Subcutaneous abdominal adipose tissue (tissue), 5 donors: ENCODE data around the gene CDH12.
"Not testable (repeated sequence)": the region's sequence is repeated elsewhere in the genome, so short reads cannot be mapped to it uniquely, and the experiment has no call there.

Experiments
- H3K27ac ChIP-seq: one replicate; pipeline ENCODE4 v1.7.0; 2013; ENCODE audit warnings: low read depth, mild to moderate bottlenecking, inconsistent platforms, low read length, moderate library complexity
- H3K27me3 ChIP-seq, 5 donors: one replicate each; pipeline ENCODE4 v1.7.0; 2013; ENCODE audit warnings: low read length in 5 of 5, inconsistent platforms in 1 of 5; ENCODE audit not compliant: control insufficient read depth in 5 of 5, insufficient read depth in 4 of 5
- H3K36me3 ChIP-seq, 5 donors: one replicate each; pipeline ENCODE4 v1.7.0; 2013; ENCODE audit warnings: low read length in 5 of 5; ENCODE audit not compliant: control insufficient read depth in 5 of 5, insufficient read depth in 5 of 5
- H3K4me1 ChIP-seq, 5 donors: one replicate each; pipeline ENCODE4 v1.7.0; 2013; ENCODE audit warnings: low read length in 5 of 5, mild to moderate bottlenecking in 3 of 5, moderate library complexity in 1 of 5; ENCODE audit not compliant: control insufficient read depth in 5 of 5, insufficient read depth in 5 of 5
- H3K4me3 ChIP-seq, 5 donors: one replicate each; pipeline ENCODE4 v1.7.0; 2013; ENCODE audit warnings: low read length in 5 of 5, low read depth in 1 of 5
- H3K9ac ChIP-seq, 5 donors: one replicate each; pipeline ENCODE4 v1.7.0; 2013; ENCODE audit warnings: low read length in 5 of 5, mild to moderate bottlenecking in 4 of 5, moderate library complexity in 3 of 5
- H3K9me3 ChIP-seq, 5 donors: one replicate each; pipeline ENCODE4 v1.7.0; 2013; ENCODE audit warnings: low read length in 5 of 5; ENCODE audit not compliant: control insufficient read depth in 5 of 5
- donor health status: healthy.
- donor health status: healthy.
- donor health status: healthy.
- donor health status: healthy.
- donor health status: healthy.

CDH12 gene

GRCh38 chr5:22056601-22057000 is 796.5 kb downstream of the CDH12 start:
- Histone ChIP-seq H3K27me3 (no peaks in the 10 kb centered on the region), H3K9ac (no peak overlapping the region), H3K4me1 (no peaks in the 10 kb centered on the region), H3K4me3 (no peak overlapping the region), H3K9me3 (peaks cover 0 to 2% (median 0%) of the 10 kb centered on the region in 5 donors), H3K36me3 (no peaks in the 10 kb centered on the region), H3K27ac (no peak overlapping the region)

- Histone ChIP-seq H3K27ac (no peak overlapping the region), H3K4me1 (no peaks in the 10 kb centered on the region), H3K27me3 (no peaks in the 10 kb centered on the region), H3K9me3 (no peaks in the 10 kb centered on the region), H3K9ac (no peak overlapping the region), H3K4me3 (no peak overlapping the region), H3K36me3 (no peaks in the 10 kb centered on the region)
These were observed 799.9 kb downstream of the CDH12 start for GRCh38 chr5:22053195-22053594.

- Histone ChIP-seq H3K9me3 (no peaks in the 10 kb centered on the region), H3K9ac (no peak overlapping the region), H3K27me3 (no peaks in the 10 kb centered on the region), H3K36me3 (no peaks in the 10 kb centered on the region), H3K4me1 (no peaks in the 10 kb centered on the region), H3K27ac (no peak overlapping the region), H3K4me3 (no peak overlapping the region)
These were observed 801.3 kb downstream of the CDH12 start for GRCh38 chr5:22051881-22052280.

GRCh38 chr5:22050931-22051330 is 802.2 kb downstream of the CDH12 start:
- Histone ChIP-seq H3K4me1 (no peaks in the 10 kb centered on the region), H3K9ac (no peak overlapping the region), H3K27me3 (no peaks in the 10 kb centered on the region), H3K36me3 (no peaks in the 10 kb centered on the region), H3K4me3 (no peak overlapping the region), H3K27ac (no peak overlapping the region), H3K9me3 (no peaks in the 10 kb centered on the region)

GRCh38 chr5:22044229-22044628 is 808.9 kb downstream of the CDH12 start:
- H3K9me3 ChIP-seq, result peaks cover 0 to 9% (median 3%) of the 10 kb centered on the region in 5 donors
- H3K27ac ChIP-seq, result no peak overlapping the region
- no peaks in the 10 kb centered on the region for H3K36me3 ChIP-seq
- no peak overlapping the region for H3K9ac ChIP-seq
- no peaks in the 10 kb centered on the region for H3K4me1 ChIP-seq
- no peak overlapping the region for H3K4me3 ChIP-seq
- no peaks in the 10 kb centered on the region for H3K27me3 ChIP-seq

- no peaks in the 10 kb centered on the region for H3K27me3 ChIP-seq
- no peaks in the 10 kb centered on the region for H3K4me1 ChIP-seq
- peaks cover 0 to 16% (median 6%) of the 10 kb centered on the region in 5 donors for H3K9me3 ChIP-seq
- H3K36me3 ChIP-seq, result no peaks in the 10 kb centered on the region
- no peak overlapping the region for H3K27ac ChIP-seq
- H3K4me3 ChIP-seq, result no peak overlapping the region
- H3K9ac ChIP-seq, result no peak overlapping the region
These were observed 817.1 kb downstream of the CDH12 start for GRCh38 chr5:22036061-22036460.

- H3K27ac ChIP-seq, result no peak overlapping the region
- H3K4me1 ChIP-seq, result no peaks in the 10 kb centered on the region
- no peaks in the 10 kb centered on the region for H3K27me3 ChIP-seq
- H3K9me3 ChIP-seq, result peaks cover 0 to 8% (median 1%) of the 10 kb centered on the region in 5 donors
- H3K36me3 ChIP-seq, result no peaks in the 10 kb centered on the region
- no peak overlapping the region for H3K4me3 ChIP-seq
- H3K9ac ChIP-seq, result no peak overlapping the region
These were observed 820.1 kb downstream of the CDH12 start for GRCh38 chr5:22033066-22033465.

GRCh38 chr5:22023784-22024183 is 829.4 kb downstream of the CDH12 start:
- H3K27ac ChIP-seq, result no peak overlapping the region
- H3K27me3 ChIP-seq, result no peaks in the 10 kb centered on the region
- no peaks in the 10 kb centered on the region for H3K9me3 ChIP-seq
- H3K4me1 ChIP-seq, result no peaks in the 10 kb centered on the region
- H3K9ac ChIP-seq, result no peak overlapping the region
- H3K36me3 ChIP-seq, result no peaks in the 10 kb centered on the region
- no peak overlapping the region for H3K4me3 ChIP-seq

GRCh38 chr5:22012893-22013292 is 840.3 kb downstream of the CDH12 start:
- not testable (repeated sequence) for H3K36me3 ChIP-seq, H3K4me3 ChIP-seq, H3K4me1 ChIP-seq, H3K9me3 ChIP-seq, H3K9ac ChIP-seq, H3K27ac ChIP-seq, H3K27me3 ChIP-seq

- not testable (repeated sequence) for H3K9ac ChIP-seq, H3K4me3 ChIP-seq, H3K27ac ChIP-seq, H3K9me3 ChIP-seq, H3K27me3 ChIP-seq, H3K4me1 ChIP-seq, H3K36me3 ChIP-seq
These were observed 842.3 kb downstream of the CDH12 start for GRCh38 chr5:22010808-22011207.

GRCh38 chr5:22001097-22001496 is 852.0 kb downstream of the CDH12 start:
- H3K27ac ChIP-seq, result not testable (repeated sequence)

More at GRCh38 chr5:22001097-22001496, 852.0 kb downstream of the CDH12 start:
- not testable (repeated sequence) for H3K9me3 ChIP-seq, H3K9ac ChIP-seq, H3K36me3 ChIP-seq, H3K27me3 ChIP-seq, H3K4me1 ChIP-seq, H3K4me3 ChIP-seq
